H54 (cell line): Measurements from ENCODE around the gene EP400.

Experiments
- DNase-seq: peaks from one replicate; pipeline ENCODE4 v3.0.0; 2011; ENCODE audit warnings: low spot score, mixed read lengths; ENCODE audit not compliant: insufficient read length
- FAIRE-seq: peaks from 3 replicates; lab custom pipeline; 2011; peaks lifted over from hg19 to GRCh38; lab: Jason Lieb, UNC
- POLR2A ChIP-seq: IDR thresholded peaks from 2 replicates; pipeline ENCODE4 v1.6.1; 2011; ENCODE audit warnings: low read depth, mild to moderate bottlenecking, low read length

EP400 gene

GRCh38 chr12:131916306-131917138 is 33.2 kb upstream of the EP400 start:
- no peak for FAIRE-seq
- TF ChIP-seq POLR2A, result no peak
- DNase-seq, result no peak

- DNase-seq, result no peak
- no peak for TF ChIP-seq POLR2A
- FAIRE-seq, result no peak
Measured at GRCh38 chr12:131917139-131917710, 32.5 kb upstream of the EP400 start.

- no peak for FAIRE-seq
- TF ChIP-seq POLR2A, result no peak
- DNase-seq, result no peak
Measured at GRCh38 chr12:131917711-131918306, 31.9 kb upstream of the EP400 start.

GRCh38 chr12:131918311-131919050 is 31.3 kb upstream of the EP400 start:
- DNase-seq (no peak), FAIRE-seq (no peak)
- TF ChIP-seq POLR2A, result no peak

- FAIRE-seq, result no peak
Measured at GRCh38 chr12:131919051-131919347, 30.7 kb upstream of the EP400 start.

GRCh38 chr12:131919366-131920156 is 30.2 kb upstream of the EP400 start:
- no peak for DNase-seq
- FAIRE-seq, result no peak
- TF ChIP-seq POLR2A, result no peak

More at GRCh38 chr12:131919051-131919347, 30.7 kb upstream of the EP400 start:
- no peak for TF ChIP-seq POLR2A
- no peak for DNase-seq

- no peak for TF ChIP-seq POLR2A
- DNase-seq (no peak), FAIRE-seq (no peak)
Measured at GRCh38 chr12:131920157-131920508, 29.6 kb upstream of the EP400 start.

GRCh38 chr12:131920902-131921840 is 28.6 kb upstream of the EP400 start:
- TF ChIP-seq POLR2A, result no peak
- DNase-seq, result no peak
- FAIRE-seq, result no peak

GRCh38 chr12:131921866-131922769 is 27.6 kb upstream of the EP400 start:
- FAIRE-seq (no peak), DNase-seq (no peak)
- TF ChIP-seq POLR2A, result no peak

GRCh38 chr12:131922772-131923171 is 27.0 kb upstream of the EP400 start:
- no peak for FAIRE-seq
- DNase-seq, result no peak
- no peak for TF ChIP-seq POLR2A

- DNase-seq (no peak), FAIRE-seq (no peak)
- TF ChIP-seq POLR2A, result no peak
Measured at GRCh38 chr12:131923260-131923659, 26.5 kb upstream of the EP400 start.
